Ishikawa (cell line): ENCODE data around the gene BMP7.

Experiments
- EGR1 ChIP-seq: IDR thresholded peaks from 2 replicates; pipeline ENCODE4 v1.6.1; 2012
- EP300 ChIP-seq: IDR thresholded peaks from 2 replicates; pipeline ENCODE4 v1.6.1; 2012; ENCODE audit warnings: borderline replicate concordance
- RAD21 ChIP-seq: IDR thresholded peaks from 2 replicates; pipeline ENCODE4 v1.6.1; 2012; ENCODE audit warnings: low read depth
- TAF1 ChIP-seq: IDR thresholded peaks from 2 replicates; pipeline ENCODE4 v1.6.1; 2012; ENCODE audit warnings: low read depth, mild to moderate bottlenecking
- TF ChIP-seq, protein P1 (sequence below): IDR thresholded peaks from 2 replicates; pipeline ENCODE4 v1.6.1; 2012; ENCODE audit warnings: low read depth, mild to moderate bottlenecking
- TF ChIP-seq, protein P2 (sequence below): IDR thresholded peaks from 2 replicates; pipeline ENCODE4 v1.6.1; 2012

DNA sequence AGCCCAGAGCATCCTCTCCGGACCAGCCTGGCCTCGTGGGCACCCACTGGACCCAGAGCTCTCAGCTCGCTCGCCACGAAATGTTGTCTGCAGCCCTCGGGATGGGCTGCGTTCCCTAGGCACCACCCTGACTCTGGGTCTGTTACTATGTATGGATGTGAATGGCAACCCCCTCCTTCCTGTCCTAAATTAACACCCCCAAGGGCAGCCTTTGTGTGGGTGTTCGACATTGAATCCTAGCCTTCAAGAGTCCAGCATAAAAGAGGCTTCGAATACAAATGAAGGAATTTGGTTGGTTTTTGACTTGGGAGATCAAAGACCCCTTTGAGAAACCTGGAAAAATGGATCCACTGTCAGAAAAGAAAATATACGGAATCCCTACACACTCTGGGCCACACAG is 86.1 kb downstream of the BMP7 start:
- TF ChIP-seq EGR1: no peak
- no peak for TF ChIP-seq RAD21
- TF ChIP-seq EP300: no peak
- TF ChIP-seq, protein P1, sequence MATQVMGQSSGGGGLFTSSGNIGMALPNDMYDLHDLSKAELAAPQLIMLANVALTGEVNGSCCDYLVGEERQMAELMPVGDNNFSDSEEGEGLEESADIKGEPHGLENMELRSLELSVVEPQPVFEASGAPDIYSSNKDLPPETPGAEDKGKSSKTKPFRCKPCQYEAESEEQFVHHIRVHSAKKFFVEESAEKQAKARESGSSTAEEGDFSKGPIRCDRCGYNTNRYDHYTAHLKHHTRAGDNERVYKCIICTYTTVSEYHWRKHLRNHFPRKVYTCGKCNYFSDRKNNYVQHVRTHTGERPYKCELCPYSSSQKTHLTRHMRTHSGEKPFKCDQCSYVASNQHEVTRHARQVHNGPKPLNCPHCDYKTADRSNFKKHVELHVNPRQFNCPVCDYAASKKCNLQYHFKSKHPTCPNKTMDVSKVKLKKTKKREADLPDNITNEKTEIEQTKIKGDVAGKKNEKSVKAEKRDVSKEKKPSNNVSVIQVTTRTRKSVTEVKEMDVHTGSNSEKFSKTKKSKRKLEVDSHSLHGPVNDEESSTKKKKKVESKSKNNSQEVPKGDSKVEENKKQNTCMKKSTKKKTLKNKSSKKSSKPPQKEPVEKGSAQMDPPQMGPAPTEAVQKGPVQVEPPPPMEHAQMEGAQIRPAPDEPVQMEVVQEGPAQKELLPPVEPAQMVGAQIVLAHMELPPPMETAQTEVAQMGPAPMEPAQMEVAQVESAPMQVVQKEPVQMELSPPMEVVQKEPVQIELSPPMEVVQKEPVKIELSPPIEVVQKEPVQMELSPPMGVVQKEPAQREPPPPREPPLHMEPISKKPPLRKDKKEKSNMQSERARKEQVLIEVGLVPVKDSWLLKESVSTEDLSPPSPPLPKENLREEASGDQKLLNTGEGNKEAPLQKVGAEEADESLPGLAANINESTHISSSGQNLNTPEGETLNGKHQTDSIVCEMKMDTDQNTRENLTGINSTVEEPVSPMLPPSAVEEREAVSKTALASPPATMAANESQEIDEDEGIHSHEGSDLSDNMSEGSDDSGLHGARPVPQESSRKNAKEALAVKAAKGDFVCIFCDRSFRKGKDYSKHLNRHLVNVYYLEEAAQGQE: no peak
- TF ChIP-seq, protein P2, sequence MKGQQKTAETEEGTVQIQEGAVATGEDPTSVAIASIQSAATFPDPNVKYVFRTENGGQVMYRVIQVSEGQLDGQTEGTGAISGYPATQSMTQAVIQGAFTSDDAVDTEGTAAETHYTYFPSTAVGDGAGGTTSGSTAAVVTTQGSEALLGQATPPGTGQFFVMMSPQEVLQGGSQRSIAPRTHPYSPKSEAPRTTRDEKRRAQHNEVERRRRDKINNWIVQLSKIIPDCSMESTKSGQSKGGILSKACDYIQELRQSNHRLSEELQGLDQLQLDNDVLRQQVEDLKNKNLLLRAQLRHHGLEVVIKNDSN: no peak
- TF ChIP-seq TAF1: no peak
